Breast epithelium (tissue), 4 donors: Measurements from ENCODE around the gene SORL1-AS1.
A peak's percentile ranks its signal among the peaks of the same experiment; 100 is the strongest.
"Not testable (repeated sequence)": the region's sequence is repeated elsewhere in the genome, so short reads cannot be mapped to it uniquely, and the experiment has no call there.

Experiments used
- DNase-seq, 2 donors: peaks; one replicate each; pipeline ENCODE4 v3.0.0-alpha.2; 2019; ENCODE audit warnings: low spot score in 2 of 2
- H3K27ac ChIP-seq, 2 donors: fragments of 200-600 bp; sonication (generic) in 1 of 2; one replicate each; pipeline ENCODE4 v1.5.1; 2016 to 2019; ENCODE audit warnings: mild to moderate bottlenecking in 1 of 2
- H3K27me3 ChIP-seq, 2 donors: fragments of 200-600 bp; sonication (generic) in 1 of 2; one replicate each; pipeline versions ENCODE4 v1.5.1 to v1.6.0; 2017 to 2019; ENCODE audit warnings: control low read depth in 1 of 2, mild to moderate bottlenecking in 1 of 2
- H3K36me3 ChIP-seq: fragments of 200-600 bp; one replicate; pipeline ENCODE4 v1.5.1; 2019
- H3K4me1 ChIP-seq, 2 donors: fragments of 200-600 bp; sonication (generic); one replicate each; pipeline ENCODE4 v1.5.1; 2016 to 2019; ENCODE audit warnings: control low read depth in 1 of 2
- H3K4me3 ChIP-seq, 3 donors: fragments of 200-600 bp; sonication (generic); 1 replicate in 2 of 3; 2 replicates in 1 of 3; pipeline ENCODE4 v1.5.1; 2016 to 2019; ENCODE audit warnings: mild to moderate bottlenecking in 3 of 3, moderate library complexity in 2 of 3
- H3K9me3 ChIP-seq, 2 donors: fragments of 200-600 bp; sonication (generic) in 1 of 2; one replicate each; pipeline ENCODE4 v1.5.1; 2016 to 2019; ENCODE audit warnings: control low read depth in 1 of 2
- POLR2A ChIP-seq: fragments of 450-650 bp; IDR thresholded peaks from one replicate; pipeline ENCODE4 v1.6.1; 2016; ENCODE audit warnings: antibody characterized with exemption, mild to moderate bottlenecking, moderate library complexity
- POLR2AphosphoS5 ChIP-seq, 3 donors: sonication (generic); formaldehyde crosslinking; IDR thresholded peaks; one replicate each; pipeline ENCODE4 v1.6.1; 2017; ENCODE audit warnings: antibody characterized with exemption in 3 of 3
- intact Hi-C: fragments of 100-400 bp; cut with DNase I; formaldehyde crosslinking; loops from one replicate; pipeline ENCODE4 v1.15.1; 2023; ENCODE audit warnings: low total_unique reads
- TF ChIP-seq, protein P1 (sequence below), 3 donors: fragments of 450-650 bp; IDR thresholded peaks; one replicate each; pipeline ENCODE4 v1.5.1; 2016 to 2017; ENCODE audit warnings: antibody characterized with exemption in 3 of 3, mild to moderate bottlenecking in 3 of 3, moderate library complexity in 3 of 3

Gene SORL1-AS1

DNA sequence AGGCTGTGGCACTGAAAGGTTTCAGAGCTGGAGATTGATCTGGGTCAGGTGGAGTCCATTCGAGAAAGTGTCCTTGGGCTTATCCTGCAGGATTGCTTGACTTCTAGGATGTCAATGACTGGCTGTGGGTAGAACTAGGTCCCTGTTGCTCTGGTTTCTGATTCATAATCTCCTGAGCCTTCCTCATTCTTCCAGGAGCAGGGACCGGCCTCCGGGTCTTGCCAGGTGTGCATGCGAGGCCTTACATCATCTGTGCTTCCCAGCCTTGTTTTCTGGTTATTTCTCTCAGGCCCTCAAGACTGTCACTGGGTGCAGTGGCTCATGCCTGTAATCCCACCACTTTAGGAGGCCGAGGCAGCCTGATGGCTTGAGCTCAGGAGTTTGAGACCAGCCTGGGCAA, 33.3 kb upstream of the SORL1-AS1 start:
- Histone ChIP-seq H3K27ac (no peak overlapping the region), H3K4me1 (peaks cover 0 to 7% of the 10 kb centered on the region in 2 donors), H3K9me3 (no peaks in the 10 kb centered on the region), H3K27me3 (no peaks in the 10 kb centered on the region), H3K4me3 (no peak overlapping the region), H3K36me3 (no peaks in the 10 kb centered on the region)
- DNase-seq: no peak
- intact Hi-C loops: no loop called here
- TF ChIP-seq, protein P1, sequence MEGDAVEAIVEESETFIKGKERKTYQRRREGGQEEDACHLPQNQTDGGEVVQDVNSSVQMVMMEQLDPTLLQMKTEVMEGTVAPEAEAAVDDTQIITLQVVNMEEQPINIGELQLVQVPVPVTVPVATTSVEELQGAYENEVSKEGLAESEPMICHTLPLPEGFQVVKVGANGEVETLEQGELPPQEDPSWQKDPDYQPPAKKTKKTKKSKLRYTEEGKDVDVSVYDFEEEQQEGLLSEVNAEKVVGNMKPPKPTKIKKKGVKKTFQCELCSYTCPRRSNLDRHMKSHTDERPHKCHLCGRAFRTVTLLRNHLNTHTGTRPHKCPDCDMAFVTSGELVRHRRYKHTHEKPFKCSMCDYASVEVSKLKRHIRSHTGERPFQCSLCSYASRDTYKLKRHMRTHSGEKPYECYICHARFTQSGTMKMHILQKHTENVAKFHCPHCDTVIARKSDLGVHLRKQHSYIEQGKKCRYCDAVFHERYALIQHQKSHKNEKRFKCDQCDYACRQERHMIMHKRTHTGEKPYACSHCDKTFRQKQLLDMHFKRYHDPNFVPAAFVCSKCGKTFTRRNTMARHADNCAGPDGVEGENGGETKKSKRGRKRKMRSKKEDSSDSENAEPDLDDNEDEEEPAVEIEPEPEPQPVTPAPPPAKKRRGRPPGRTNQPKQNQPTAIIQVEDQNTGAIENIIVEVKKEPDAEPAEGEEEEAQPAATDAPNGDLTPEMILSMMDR (IDR thresholded peaks at IDR 0.05): no peak
- TF ChIP-seq POLR2AphosphoS5 (IDR thresholded peaks at IDR 0.05): no peak
- no peak for TF ChIP-seq POLR2A

DNA sequence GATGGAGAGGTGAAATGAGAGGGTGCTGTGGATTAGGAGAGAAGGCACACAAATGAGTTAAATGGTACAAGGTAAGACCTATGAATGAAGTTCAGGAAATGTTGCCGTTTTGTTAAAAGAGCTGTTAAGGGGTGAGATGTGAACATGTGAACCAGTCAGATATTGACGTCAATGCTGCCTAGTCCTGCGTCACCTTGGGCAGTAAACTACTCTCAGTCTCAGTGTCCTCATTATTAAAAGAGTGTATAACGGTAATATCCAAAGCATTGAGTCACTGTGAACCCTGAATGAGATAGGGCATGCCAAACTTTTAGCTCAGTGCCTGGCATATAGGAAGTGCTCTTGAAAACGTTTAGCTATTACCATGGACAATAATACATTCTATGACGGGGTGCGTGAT, 32.4 kb upstream of the SORL1-AS1 start:
- no peak overlapping the region for H3K27ac ChIP-seq
- no peak overlapping the region for H3K4me3 ChIP-seq
- TF ChIP-seq POLR2A (no peak), POLR2AphosphoS5 (IDR thresholded peaks at IDR 0.05) (no peak)
- TF ChIP-seq, protein P1 (IDR thresholded peaks at IDR 0.05): no peak
- DNase-seq: no peak
- H3K9me3 ChIP-seq: no peaks in the 10 kb centered on the region
- peaks cover 0 to 7% of the 10 kb centered on the region in 2 donors for H3K4me1 ChIP-seq
- no peaks in the 10 kb centered on the region for H3K27me3 ChIP-seq
- no peaks in the 10 kb centered on the region for H3K36me3 ChIP-seq
- intact Hi-C loops: no loop called here

DNA sequence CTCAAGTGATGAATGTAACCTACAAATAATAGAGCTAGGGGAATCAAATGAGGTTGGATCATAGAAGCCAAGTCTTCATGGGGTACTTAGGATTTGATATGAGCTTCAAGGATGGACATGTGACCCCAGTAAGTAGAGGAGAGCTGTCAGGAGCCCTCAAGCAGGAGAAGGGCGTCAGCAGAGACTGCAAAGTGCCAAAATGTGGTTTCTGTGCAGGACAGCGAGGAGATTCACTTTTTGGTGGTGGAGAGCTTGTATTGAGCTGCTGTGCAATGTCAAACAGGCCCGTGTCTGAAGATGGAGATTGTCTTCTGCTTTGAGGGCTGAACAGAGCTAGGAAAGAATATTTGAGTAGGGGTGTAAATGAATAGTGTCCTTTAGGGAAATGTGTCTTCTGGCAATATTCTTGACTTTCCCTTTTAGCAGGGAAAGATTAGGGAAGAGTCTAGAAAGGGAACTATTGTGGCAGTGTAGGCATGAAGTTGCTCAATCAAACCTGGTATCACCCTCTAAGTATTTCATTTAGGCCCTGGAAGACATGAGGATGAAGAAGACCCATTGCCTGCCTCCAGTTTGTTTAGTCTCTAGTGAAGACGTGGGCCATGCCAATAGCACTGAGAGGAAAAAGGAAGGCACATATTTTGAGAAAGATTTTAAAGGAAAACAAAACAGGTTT, 31.2 kb upstream of the SORL1-AS1 start:
- no peak overlapping the region for H3K4me3 ChIP-seq
- H3K27me3 ChIP-seq: no peaks in the 10 kb centered on the region
- TF ChIP-seq, protein P1 (IDR thresholded peaks at IDR 0.05): no peak
- no peak for TF ChIP-seq POLR2A
- no peak for TF ChIP-seq POLR2AphosphoS5 (IDR thresholded peaks at IDR 0.05)
- no peak overlapping the region for H3K27ac ChIP-seq
- H3K4me1 ChIP-seq: peaks cover 0 to 7% of the 10 kb centered on the region in 2 donors
- no peak for DNase-seq
- no peaks in the 10 kb centered on the region for H3K9me3 ChIP-seq
- H3K36me3 ChIP-seq: no peaks in the 10 kb centered on the region
- intact Hi-C loops: no loop called here

DNA sequence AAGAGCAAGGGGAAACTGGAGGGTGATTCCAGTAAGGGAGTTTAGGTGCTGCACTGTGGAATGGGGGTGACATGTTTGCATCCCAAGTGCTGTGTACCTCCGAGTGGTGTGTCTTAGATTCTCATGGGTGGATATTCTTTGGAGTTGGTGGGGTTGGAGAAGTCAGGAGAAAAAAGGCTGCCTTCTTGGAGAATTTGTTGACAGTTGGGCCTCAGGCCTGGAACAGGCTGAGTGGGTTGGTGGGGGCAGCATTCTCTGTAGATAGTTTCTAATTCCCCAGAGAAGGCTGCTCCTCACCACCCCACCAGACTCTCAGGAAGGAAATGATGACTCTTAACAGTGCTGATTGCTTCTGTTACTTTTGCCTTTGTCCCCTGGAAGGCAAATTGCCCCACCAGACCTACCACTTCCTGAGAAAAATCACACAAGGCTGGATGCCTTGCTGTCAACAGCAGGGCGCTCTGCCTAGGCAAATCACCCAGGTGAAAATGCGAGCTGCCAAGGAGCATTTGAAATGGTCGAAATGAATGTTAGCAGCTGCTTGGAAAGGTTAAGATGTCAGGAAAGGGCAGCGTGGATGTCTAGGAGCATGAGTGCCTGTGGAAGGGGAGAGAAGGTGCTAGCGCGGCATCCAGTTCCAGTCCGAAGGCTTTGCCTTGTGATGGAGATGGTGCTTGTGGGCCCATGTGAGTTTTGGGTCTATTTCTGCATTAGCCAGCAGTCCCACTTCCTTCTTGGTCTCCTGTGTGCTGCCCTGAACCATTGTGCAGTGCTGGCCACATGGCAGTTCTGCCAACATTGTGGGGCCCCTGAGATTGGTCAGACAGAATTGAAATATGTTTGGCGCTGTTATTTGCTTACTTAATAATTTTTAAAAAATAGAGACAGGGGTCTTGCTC, 29.7 kb upstream of the SORL1-AS1 start:
- Histone ChIP-seq H3K27ac (peak overlapping the region in 1 of 2 donors; percentile 48), H3K4me3 (no peak overlapping the region), H3K27me3 (no peaks in the 10 kb centered on the region), H3K4me1 (no peaks in the 10 kb centered on the region), H3K36me3 (no peaks in the 10 kb centered on the region), H3K9me3 (no peaks in the 10 kb centered on the region)
- intact Hi-C loops: no loop called here
- TF ChIP-seq POLR2AphosphoS5 (IDR thresholded peaks at IDR 0.05): no peak
- no peak for TF ChIP-seq POLR2A
- TF ChIP-seq, protein P1 (IDR thresholded peaks at IDR 0.05): no peak
- DNase-seq: peak in 1 of 2 donors; percentile 16

DNA sequence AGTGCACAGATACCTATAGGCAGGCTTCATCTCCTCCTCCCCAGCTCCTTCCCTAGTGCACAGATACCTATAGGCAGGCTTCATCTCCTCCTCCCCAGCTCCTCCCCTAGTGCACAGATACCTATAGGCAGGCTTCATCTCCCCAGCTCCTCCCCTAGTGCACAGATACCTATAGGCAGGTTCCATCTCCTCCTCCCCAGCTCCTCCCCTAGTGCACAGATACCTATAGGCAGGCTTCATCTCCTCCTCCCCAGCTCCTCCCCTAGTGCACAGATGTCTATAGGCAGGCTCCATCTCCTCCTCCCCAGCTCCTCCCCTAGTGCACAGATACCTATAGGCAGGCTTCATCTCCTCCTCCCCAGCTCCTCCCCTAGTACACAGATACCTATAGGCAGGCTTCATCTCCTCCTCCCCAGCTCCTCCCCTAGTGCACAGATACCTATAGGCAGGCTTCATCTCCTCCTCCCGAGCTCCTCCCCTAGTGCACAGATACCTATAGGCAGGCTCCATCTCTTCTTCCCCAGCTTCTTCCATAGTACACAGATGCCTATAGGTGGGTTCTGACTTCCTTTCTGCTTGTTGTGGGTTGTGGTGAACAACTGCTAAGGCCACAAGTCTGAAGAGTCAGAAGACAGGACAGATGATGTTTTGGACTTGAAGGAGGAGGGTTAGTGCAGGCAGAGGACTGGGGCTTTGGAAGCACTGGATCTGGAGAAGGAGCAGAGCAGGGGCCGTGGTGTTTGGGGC, 28.9 kb upstream of the SORL1-AS1 start:
- intact Hi-C loops, DNase-seq, H3K36me3 ChIP-seq, H3K4me1 ChIP-seq, H3K4me3 ChIP-seq, H3K27me3 ChIP-seq, H3K9me3 ChIP-seq: not testable (repeated sequence)
- peak overlapping the region in 1 of 2 donors; percentile 48 for H3K27ac ChIP-seq
